Measurements from ENCODE around the gene DAGLA.
A peak's percentile ranks its signal among the peaks of the same experiment; 100 is the strongest.

The DAGLA gene

DNA sequence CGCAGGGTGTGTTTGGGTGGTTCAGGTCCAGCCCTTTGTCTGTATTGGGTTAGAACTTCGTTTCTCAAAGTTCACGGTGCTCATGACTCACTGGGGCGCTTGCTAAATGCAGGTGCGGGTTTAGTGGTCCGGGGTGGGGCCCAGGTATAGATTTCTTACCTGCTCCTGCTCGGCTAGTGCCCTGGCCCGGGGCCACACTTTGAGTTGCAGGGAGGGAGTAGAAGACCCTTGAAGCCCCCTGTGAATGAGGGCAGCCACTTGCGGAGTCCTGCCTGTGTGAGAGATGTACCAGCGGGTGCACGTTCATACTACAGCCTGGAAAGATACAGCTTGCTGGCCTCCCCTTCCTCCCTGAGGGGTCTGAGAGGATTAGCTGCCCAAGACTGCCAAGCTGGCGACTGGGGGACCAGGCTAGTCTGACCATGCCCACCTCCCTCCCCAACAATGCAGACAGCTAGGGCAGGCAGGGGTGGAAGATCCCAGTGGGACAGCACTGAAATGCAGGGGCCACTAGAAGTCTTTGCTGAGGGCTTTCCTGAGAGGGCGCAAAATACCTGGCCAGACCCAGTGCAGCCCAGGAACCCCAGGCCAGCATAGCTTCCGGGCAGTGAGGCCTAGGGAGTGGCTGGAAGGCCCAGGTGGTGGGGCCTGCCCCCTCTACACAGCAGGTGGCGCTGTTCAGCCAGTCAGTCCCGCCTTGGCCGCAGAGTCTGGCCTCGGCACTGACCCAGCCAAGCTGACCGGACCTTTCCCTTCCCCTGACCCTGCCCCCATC is 67.2 kb downstream of the DAGLA start:
- DNase-seq (ENCODE audit: low read depth in 2 of 2): peak; percentile 11 to 22

DNA sequence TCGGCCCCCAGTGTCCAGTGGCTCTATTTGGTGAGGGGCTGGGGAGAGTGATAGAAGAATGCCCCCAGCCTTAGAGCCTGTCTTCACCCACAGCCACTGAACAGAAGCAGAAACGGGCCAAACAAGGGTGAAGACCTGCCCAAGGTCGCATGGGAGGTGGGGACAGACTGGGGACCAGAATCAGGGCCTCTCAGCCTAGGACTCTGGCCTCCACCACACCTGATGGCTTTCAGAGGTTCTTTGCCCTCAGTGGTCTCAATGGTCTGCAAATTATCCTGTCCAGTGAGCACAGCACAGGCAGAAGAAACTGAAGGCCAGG is 67.7 kb downstream of the DAGLA start:
- no peak for DNase-seq (ENCODE audit: low read depth in 2 of 2)

GRCh38 chr11:61749591-61750217 is 69.5 kb downstream of the DAGLA start:
- DNase-seq (ENCODE audit: low read depth in 2 of 2): no peak

- DNase-seq (ENCODE audit: low read depth in 2 of 2): no peak
Observed at GRCh38 chr11:61750631-61751273, 70.6 kb downstream of the DAGLA start.

DNA sequence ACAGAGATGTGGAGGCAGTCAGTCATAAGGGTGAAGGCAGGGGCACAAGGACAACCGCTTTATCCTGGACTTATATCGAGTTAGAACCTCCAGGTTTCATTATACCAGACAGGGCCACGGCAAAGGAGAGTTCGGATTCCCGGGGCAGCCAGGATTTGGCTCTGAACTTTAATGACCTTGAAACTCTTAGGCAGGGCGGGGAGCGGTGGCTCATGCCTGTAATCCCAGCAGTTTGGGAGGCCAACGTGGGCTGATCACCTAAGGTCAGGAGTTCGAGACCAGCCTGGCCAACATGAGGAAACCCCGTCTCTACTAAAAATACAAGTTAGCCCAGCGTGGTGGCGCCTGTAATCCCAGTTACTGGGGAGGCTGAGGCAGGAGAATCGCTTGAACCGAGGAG is 71.2 kb downstream of the DAGLA start:
- no peak for DNase-seq (ENCODE audit: low read depth in 2 of 2)

- peak; percentile 41 to 47 for DNase-seq (ENCODE audit: low read depth in 2 of 2)
Observed at GRCh38 chr11:61752117-61752924, 72.1 kb downstream of the DAGLA start, which contains the start of gene MYRF. TSS of gene MYRF (plus strand) at chr11:61752636. CDS start at chr11:61752745, 109 bp downstream.

DNA sequence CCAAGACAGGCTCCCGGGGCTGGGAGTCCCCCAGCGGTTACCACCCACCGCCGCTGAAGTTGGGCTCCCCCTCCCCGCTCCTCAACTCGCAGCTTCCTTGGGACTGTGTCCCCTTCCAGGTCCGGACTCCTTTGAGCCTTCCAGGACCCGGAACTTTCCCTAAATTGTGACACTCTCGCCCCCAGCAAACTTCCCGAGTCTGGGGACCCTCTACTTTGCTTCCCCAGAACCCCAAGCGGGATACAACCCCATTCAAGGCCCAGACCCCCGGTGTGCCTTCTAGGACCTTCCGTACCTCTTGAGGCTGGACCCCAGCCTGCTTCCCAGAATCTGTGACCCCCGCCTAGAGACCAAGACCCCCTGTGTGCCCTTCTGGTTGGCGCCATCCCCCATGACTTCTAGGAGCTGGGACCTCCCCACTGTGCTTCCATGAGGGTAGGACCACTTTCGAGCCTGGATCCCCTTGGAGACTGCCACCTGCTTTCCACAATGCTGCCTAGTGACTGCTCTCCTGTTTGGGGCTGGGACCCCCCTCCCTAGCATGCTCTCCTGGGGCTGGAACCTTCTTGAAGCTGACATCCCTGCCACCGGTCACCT is 72.8 kb downstream of the DAGLA start:
- DNase-seq (ENCODE audit: low read depth in 2 of 2): no peak

DNA sequence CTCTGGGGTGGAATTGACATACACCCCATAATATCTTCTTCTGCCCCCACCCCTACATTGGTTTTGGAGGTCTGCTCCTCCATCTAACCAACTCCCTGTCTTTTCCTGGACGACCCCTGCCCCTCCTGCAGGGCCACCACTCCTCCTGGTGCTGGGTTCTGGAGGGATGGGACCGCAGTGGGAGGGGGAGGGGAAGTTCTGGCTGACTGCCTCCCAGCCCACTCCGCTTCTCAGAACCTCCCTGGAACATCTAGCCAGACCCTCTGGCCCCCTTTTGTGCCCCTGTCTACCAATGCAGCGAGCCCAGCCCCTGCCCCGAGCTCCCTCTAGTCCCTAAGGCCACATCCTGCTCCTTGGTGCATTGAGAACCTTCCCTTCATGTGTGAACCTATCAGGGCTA is 73.5 kb downstream of the DAGLA start:
- DNase-seq (ENCODE audit: low read depth in 2 of 2): no peak

GRCh38 chr11:61754534-61755482 is 74.6 kb downstream of the DAGLA start:
- DNase-seq (ENCODE audit: low read depth in 2 of 2): no peak

DNA sequence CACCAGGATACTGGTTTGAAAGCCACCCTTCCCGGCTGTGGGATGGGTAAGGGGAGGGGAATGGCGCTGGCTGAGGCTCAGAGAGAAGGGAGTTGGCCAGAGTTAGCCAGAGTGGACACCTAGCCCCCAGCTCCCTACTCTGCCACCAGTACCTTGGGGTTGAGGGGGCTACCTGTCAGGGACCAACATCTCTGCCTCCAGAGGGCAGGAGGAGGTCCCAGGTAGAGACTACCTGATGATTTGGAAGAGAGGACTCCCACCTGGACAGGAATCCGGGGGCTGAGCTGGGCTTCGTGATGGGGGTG is 75.9 kb downstream of the DAGLA start:
- no peak for DNase-seq (ENCODE audit: low read depth in 2 of 2)

DNA sequence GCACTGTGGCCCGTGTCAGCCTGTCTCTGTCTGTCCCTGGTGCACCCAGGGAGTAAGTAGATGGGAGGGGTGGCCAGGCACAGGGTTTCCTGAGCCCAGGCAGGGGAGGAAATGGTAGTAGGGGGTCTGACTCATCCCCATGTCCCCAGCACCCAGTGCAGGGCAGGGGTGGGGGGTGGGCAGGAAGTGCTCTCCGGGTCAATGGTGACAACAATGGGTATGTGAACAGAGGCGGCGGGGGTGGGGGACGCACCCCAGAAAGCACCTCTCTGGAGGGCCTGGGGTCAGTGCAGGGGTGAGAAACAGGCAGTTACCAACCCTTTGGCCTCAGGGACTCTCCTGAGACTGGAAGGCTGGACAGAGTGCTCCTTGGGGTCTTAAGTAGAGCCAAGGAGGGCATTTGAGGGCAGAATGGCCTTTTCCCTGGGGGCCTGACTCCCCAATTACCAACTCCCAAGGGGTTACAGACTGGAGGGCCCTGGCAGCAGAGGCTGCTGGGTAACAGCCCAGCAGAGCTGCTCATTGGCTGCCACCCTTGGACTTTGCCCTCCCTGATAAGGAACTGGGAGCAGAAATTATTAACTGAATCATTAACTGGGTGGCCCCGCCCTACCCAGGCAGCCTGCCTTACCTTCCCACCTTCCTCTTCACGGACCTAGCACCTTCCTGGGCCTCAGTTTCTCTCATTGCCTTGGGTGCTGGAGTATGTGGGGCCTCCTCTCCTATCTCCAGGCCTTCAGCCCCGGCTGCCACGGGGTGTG is 76.4 kb downstream of the DAGLA start:
- DNase-seq (ENCODE audit: low read depth in 2 of 2): no peak

- DNase-seq (ENCODE audit: low read depth in 2 of 2): no peak
Observed at GRCh38 chr11:61757213-61757862, 77.1 kb downstream of the DAGLA start.

DNA sequence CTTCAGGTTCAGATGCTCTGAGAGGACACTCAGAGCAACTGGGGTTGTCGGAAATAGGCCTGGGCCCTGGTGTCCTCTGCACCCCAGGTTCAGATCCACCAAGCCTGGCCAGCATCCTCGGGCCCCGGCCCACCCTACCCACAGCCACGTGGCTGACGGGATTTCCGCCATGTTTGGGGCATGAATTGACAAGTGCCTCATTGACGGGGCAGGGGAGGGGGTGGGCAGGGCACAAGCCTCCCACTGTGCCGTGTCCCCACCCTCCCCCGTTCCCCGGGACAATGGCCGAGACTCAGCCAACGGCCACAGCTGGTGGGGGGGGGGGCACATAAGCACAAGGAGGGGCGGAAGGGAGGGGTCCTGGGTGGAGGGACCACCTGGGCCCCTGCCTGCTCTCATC is 80.8 kb downstream of the DAGLA start:
- no peak for DNase-seq (ENCODE audit: low read depth in 2 of 2)

GRCh38 chr11:61761440-61762222 is 81.4 kb downstream of the DAGLA start:
- no peak for DNase-seq (ENCODE audit: low read depth in 2 of 2)

- DNase-seq (ENCODE audit: low read depth in 2 of 2): no peak
Observed at GRCh38 chr11:61762223-61762615, 82.0 kb downstream of the DAGLA start.

DNA sequence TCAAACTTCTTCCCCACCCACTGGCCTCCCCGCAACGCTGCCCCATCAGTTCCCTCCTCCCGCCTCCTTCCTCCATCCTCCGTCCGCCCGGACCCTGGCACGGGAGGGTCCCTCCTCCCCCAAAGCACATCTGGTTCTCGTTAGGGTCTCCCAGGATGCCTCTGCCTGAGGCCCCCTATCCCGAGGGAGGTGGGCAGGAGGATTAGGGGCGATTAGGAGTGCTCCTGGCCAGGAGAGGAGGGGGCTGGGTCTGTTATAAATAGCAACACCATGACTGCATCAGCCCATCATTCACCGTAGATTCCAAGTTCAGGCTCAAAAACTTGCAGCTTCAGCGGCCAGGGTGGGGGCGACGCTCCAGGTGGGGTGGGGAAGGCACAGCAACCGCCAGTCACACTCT is 82.6 kb downstream of the DAGLA start:
- no peak for DNase-seq (ENCODE audit: low read depth in 2 of 2)

- no peak for DNase-seq (ENCODE audit: low read depth in 2 of 2)
Observed at GRCh38 chr11:61763930-61764605, 83.9 kb downstream of the DAGLA start.

- DNase-seq (ENCODE audit: low read depth in 2 of 2): no peak
Observed at GRCh38 chr11:61764606-61765260, 84.5 kb downstream of the DAGLA start.

Measured in activated CD4-positive, alpha-beta T cell treated with anti-CD3 and anti-CD28 coated beads for 24 hours (primary cell).